Measurements from ENCODE around the gene MED13.

MED13 gene

GRCh38 chr17:62064791-62065563, at the start of gene MED13:
MED13 (minus strand) TSS chr17:62065278; CDS start chr17:62065205, 73 bp downstream.
- CTCF ChIA-PET: interaction anchor here (0.6 to 1.2 kb wide), 4 partner anchors 10 to 265 kb away, joined by 3 to 5 read pairs (median 5); no protein-coding TSS in a partner anchor
- DNase-seq (ENCODE audit: extremely low spot score): peak; percentile 63

DNA sequence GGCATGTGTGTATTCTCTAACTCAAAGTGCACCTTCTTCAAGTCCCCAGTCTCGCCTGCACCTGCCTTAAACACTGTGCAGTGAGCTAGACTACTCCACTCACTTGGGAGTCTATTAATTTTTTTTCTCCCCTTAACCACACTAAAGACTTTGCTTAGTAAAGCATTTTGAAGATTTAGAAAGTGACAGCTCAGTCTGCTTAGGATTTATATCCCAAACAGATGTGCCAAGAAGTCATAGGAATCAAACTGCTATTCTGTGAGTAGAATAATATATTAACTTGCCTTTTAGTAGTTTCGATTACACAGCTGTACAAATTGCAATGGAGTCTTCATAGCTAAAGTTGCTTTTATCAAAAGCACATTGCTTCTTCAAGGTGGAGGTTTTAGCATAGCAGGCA, 47.2 kb upstream of the MED13 start:
- no peak for DNase-seq (ENCODE audit: extremely low spot score)
- POLR2A ChIA-PET: no interaction called here
- no peak for TF ChIP-seq BHLHE40 (IDR thresholded peaks at IDR 0.05; ENCODE audit: borderline replicate concordance)
- TF ChIP-seq HDGF (IDR thresholded peaks at IDR 0.05; ENCODE audit: borderline replicate concordance): no peak
- TF ChIP-seq FOXA1 (IDR thresholded peaks at IDR 0.05): no peak
- no peak for TF ChIP-seq CTBP1 (IDR thresholded peaks at IDR 0.05; ENCODE audit: borderline replicate concordance)
- no peak for TF ChIP-seq ZNF384 (IDR thresholded peaks at IDR 0.05)
- no peak for TF ChIP-seq TARDBP (IDR thresholded peaks at IDR 0.05)
- TF ChIP-seq FOXK2 (IDR thresholded peaks at IDR 0.05): no peak
- no peak for TF ChIP-seq ELF4 (IDR thresholded peaks at IDR 0.05)
- TF ChIP-seq SP1 (IDR thresholded peaks at IDR 0.05): no peak
- TF ChIP-seq LEF1 (IDR thresholded peaks at IDR 0.05; ENCODE audit: borderline replicate concordance): no peak
- no peak for TF ChIP-seq L3MBTL2 (conservative IDR thresholded peaks at IDR 0.05)
- TF ChIP-seq FOXM1 (IDR thresholded peaks at IDR 0.05; ENCODE audit: borderline replicate concordance): no peak
- TF ChIP-seq, protein P1, sequence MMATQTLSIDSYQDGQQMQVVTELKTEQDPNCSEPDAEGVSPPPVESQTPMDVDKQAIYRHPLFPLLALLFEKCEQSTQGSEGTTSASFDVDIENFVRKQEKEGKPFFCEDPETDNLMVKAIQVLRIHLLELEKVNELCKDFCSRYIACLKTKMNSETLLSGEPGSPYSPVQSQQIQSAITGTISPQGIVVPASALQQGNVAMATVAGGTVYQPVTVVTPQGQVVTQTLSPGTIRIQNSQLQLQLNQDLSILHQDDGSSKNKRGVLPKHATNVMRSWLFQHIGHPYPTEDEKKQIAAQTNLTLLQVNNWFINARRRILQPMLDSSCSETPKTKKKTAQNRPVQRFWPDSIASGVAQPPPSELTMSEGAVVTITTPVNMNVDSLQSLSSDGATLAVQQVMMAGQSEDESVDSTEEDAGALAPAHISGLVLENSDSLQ (IDR thresholded peaks at IDR 0.05): no peak
- CTCF ChIA-PET: interaction anchor here (1.0 kb wide), 1 partner anchor 19 kb away, joined by 3 read pairs; no protein-coding TSS in a partner anchor

More at GRCh38 chr17:62064791-62065563, at the start of gene MED13:
- no peak for TF ChIP-seq BHLHE40 (IDR thresholded peaks at IDR 0.05; ENCODE audit: borderline replicate concordance)
- no peak for TF ChIP-seq CTBP1 (IDR thresholded peaks at IDR 0.05; ENCODE audit: borderline replicate concordance)
- TF ChIP-seq SP1 (IDR thresholded peaks at IDR 0.05): no peak
- TF ChIP-seq, protein P1 (IDR thresholded peaks at IDR 0.05): no peak
- no peak for TF ChIP-seq ZNF384 (IDR thresholded peaks at IDR 0.05)
- TF ChIP-seq NFRKB (IDR thresholded peaks at IDR 0.05): no peak
- no peak for TF ChIP-seq TARDBP (IDR thresholded peaks at IDR 0.05)
- no peak for TF ChIP-seq L3MBTL2 (conservative IDR thresholded peaks at IDR 0.05)
- no peak for TF ChIP-seq FOXM1 (IDR thresholded peaks at IDR 0.05; ENCODE audit: borderline replicate concordance)
- no peak for TF ChIP-seq LEF1 (IDR thresholded peaks at IDR 0.05; ENCODE audit: borderline replicate concordance)
- TF ChIP-seq FOXK2 (IDR thresholded peaks at IDR 0.05): no peak
- TF ChIP-seq SUZ12 (IDR thresholded peaks at IDR 0.05): no peak
- no peak for TF ChIP-seq FOXA1 (IDR thresholded peaks at IDR 0.05)
- TF ChIP-seq HDGF (IDR thresholded peaks at IDR 0.05; ENCODE audit: borderline replicate concordance): no peak
- TF ChIP-seq ARNT (IDR thresholded peaks at IDR 0.05): no peak
- no peak for TF ChIP-seq ELF4 (IDR thresholded peaks at IDR 0.05)
- POLR2A ChIA-PET: interaction anchor here (1.0 to 3.2 kb wide), 3 partner anchors 11 to 77 kb away, joined by 3 to 24 read pairs (median 4); no protein-coding TSS in a partner anchor

GRCh38 chr17:62111562-62112171, 46.6 kb upstream of the MED13 start:
- ChIA-PET POLR2A (no interaction called here), CTCF (no interaction called here)
- no peak for DNase-seq (ENCODE audit: extremely low spot score)
- TF ChIP-seq SP1 (IDR thresholded peaks at IDR 0.05) (no peak), LEF1 (IDR thresholded peaks at IDR 0.05; ENCODE audit: borderline replicate concordance) (no peak), L3MBTL2 (conservative IDR thresholded peaks at IDR 0.05) (no peak), TARDBP (IDR thresholded peaks at IDR 0.05) (no peak), HDGF (IDR thresholded peaks at IDR 0.05; ENCODE audit: borderline replicate concordance) (no peak), ZNF384 (IDR thresholded peaks at IDR 0.05) (no peak), CTBP1 (IDR thresholded peaks at IDR 0.05; ENCODE audit: borderline replicate concordance) (no peak), FOXA1 (IDR thresholded peaks at IDR 0.05) (no peak), ELF4 (IDR thresholded peaks at IDR 0.05) (no peak), FOXM1 (IDR thresholded peaks at IDR 0.05; ENCODE audit: borderline replicate concordance) (no peak), SUZ12 (IDR thresholded peaks at IDR 0.05) (no peak), ARNT (IDR thresholded peaks at IDR 0.05) (no peak), NFRKB (IDR thresholded peaks at IDR 0.05) (no peak), FOXK2 (IDR thresholded peaks at IDR 0.05) (no peak), BHLHE40 (IDR thresholded peaks at IDR 0.05; ENCODE audit: borderline replicate concordance) (no peak)
- TF ChIP-seq, protein P1 (IDR thresholded peaks at IDR 0.05): no peak

DNA sequence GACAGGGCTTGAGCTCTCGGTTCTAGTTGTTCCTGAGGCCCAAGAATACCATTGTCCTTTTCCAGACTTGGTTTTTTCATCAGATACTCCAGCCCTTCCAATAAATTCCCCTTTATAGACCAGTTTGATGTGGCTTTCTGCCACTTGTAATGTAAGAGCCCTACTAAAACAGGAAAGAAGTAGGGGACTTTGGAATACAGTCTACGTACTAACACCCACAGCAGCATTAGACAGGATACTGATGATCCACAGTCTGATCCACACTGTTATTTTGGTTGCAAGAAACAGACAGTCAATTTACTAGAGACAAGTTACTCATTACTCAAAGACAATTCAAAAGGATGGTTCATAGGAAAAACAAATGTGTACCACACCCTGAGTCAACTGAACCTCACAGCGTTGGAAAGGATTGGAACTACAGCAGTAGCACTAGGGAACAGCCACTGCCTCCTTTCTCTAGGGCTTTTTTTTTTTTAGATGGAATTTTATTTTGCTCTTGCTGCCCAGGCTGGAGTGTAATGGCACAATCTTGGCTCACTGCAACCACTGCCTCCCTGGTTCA, 45.9 kb upstream of the MED13 start:
- ChIA-PET CTCF (no interaction called here), POLR2A (no interaction called here)
- no peak for DNase-seq (ENCODE audit: extremely low spot score)
- TF ChIP-seq BHLHE40 (IDR thresholded peaks at IDR 0.05; ENCODE audit: borderline replicate concordance) (no peak), FOXA1 (IDR thresholded peaks at IDR 0.05) (no peak), L3MBTL2 (conservative IDR thresholded peaks at IDR 0.05) (no peak), HDGF (IDR thresholded peaks at IDR 0.05; ENCODE audit: borderline replicate concordance) (no peak), CTBP1 (IDR thresholded peaks at IDR 0.05; ENCODE audit: borderline replicate concordance) (no peak)
- TF ChIP-seq, protein P1 (IDR thresholded peaks at IDR 0.05): no peak

Measured in HEK293T (cell line).